Activated CD4-positive, alpha-beta T cell treated with anti-CD3 and anti-CD28 coated beads, Interleukin-2, amount 50 U/mL, for 1 hour (primary cell): ENCODE measurements around the gene MTUS2.

ENCODE experiments used
- DNase-seq: peaks from one replicate; pipeline ENCODE4 v3.0.0-alpha.2; 2020

The MTUS2 gene

DNA sequence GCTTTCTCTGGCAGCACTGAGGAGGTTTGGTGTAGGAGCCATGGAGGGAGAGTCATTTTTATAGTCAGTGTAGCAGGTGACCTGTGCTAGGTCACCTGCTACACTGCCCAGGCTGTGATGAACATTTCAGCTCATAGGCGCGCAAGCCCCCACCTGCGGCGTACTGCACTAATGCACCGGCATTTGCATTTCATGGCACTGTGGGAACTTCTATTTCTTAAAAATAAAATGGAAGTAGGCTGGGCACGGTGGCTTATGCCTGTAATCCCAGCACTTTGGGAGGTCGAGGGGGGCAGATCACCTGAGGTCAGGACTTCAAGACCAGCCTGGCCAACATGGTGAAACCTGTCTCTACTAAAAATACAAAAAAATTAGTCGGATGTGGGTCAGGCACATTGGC, 674.4 kb downstream of the MTUS2 start:
- no peak for DNase-seq

DNA sequence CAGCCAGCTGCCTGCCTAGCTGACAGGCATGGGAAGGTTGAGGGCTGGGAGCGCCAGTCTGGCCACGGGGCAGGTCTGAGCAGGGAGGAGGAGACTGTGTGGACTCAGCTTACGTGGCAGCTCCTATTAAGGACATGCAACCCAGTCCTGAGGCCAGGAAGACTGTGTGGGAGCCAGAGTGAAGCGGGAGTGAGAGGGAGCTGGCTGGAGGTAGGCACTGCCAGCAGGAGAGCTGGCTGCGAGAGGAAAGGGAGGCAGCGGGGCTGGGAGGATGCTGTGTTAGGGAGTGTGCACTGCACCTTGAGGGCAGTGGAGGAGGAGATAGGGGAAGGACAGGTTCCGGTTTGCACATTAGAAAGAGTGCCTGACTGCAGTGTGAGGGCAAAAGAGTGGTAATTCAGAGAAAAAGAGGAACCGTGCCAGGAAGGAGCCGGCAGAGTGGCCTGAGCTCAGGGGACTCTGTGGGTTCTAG, 676.1 kb downstream of the MTUS2 start:
- DNase-seq: no peak

DNA sequence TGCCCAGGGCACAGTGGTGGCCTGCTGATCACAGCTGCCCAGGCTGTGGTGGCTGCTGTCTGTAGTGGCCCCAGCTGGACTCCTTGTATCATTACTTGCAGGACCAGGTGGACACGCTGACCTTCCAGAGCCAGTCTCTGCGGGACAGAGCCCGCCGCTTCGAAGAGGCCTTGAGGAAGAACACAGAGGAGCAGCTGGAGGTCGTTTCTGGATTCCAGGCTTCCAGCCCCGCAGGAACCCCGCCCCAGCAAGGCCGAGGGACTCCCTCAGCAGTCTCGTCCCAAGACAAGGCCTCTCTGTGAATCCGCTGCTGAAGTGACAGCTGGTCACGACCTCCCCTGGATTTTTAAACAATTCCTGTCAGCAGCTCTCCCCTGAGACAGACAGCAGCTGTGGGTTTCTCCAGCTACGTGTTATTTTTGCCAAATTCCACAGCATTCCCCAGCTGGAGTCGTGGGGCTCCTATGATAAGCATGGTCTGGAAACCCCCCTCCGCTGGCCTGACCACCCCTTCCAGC, 677.1 kb downstream of the MTUS2 start:
- no peak for DNase-seq

DNA sequence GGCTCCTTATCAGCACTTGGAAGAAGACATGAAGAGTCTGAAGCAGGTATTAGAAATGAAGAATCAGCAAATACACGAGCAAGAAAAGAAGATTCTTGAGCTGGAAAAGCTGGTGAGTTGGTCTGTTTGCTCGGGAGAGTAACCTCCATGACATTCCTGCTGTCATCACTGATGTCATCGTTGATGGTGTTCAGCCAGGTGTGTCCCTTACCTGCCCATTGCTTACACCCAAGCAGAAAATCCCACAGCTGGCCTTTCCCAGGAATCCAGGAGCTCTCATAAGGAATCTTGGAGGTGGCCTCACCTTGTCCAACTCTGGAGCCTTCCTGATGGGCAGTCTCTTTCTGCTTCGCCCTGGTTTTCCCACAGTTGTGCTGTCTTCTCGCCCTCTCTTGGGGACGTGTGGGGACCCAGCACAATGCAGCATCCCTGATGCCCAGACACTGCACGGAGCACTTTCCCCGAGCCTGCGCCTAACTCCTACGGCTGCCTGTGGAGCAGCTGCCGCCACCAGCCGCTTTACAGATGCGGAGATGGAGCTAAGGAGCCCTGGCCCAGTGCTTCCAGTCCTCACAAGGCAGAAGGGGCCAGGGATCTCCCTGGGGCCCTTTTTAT, 678.4 kb downstream of the MTUS2 start:
- DNase-seq: no peak

DNA sequence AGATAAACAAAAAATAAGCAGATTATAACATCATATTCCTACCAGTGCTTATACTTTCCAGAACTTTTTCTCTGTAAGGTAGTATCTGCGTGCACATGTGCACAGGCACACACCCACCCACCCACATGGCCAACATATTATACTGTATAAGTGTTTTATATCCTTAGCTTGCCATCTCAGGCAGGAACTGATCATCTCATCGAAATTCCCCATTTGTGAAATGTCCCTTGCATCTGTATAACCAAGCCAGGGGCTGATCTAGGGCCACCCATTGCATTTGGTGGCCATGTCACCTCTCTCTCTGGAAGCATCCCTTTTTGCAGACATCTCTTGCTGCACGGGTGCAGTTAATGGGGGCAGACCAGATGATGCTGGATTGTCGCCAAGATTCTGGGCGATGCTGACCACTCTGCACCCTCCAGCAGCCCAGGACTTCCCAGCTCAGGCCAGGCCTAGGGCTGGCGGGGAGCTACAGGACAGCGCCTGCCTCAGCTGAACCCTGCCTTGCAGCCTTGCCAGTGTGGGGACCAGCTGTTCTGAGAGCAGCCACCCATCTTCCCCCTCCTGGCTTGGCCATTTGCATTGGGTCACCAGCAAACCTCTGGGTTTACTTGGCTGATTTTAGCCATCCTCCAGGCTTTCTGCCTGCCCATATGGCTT, 679.5 kb downstream of the MTUS2 start:
- no peak for DNase-seq

DNA sequence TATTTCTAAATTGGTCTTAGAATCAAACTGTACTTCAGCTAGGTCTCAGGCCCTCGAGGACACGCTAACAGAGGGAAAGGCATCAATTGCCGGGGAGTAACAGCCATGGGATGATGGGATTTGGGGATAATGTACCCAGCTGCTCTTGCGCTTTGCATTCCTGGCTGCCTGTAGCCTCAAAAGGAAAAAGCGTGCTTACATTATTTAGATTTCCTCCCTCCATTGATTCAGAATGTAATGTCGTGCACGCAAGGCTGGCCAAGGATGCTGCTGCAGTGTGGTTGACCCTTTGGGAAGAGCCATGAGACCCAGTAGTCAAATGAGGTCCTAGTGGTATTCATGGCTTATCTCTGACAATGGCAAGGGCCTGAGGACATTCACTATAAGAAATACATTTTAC, 680.2 kb downstream of the MTUS2 start:
- DNase-seq: no peak

DNA sequence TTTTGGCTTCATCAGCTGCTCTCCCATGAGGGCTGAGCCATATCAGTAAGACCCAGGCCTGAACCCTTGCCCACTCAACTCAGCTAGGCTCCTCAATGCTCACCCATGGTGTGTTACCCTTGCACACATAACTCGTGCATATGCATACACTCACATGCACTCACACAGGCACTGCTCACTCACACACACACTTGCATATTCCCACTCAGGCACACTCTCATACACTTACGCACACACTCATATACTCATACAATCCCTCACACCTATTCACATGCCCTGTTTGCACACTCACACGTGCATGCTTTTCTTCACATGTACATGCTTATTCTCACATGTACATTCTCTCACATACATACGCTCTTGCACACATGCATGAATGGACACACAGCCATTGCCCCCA, 681.5 kb downstream of the MTUS2 start:
- DNase-seq: no peak

DNA sequence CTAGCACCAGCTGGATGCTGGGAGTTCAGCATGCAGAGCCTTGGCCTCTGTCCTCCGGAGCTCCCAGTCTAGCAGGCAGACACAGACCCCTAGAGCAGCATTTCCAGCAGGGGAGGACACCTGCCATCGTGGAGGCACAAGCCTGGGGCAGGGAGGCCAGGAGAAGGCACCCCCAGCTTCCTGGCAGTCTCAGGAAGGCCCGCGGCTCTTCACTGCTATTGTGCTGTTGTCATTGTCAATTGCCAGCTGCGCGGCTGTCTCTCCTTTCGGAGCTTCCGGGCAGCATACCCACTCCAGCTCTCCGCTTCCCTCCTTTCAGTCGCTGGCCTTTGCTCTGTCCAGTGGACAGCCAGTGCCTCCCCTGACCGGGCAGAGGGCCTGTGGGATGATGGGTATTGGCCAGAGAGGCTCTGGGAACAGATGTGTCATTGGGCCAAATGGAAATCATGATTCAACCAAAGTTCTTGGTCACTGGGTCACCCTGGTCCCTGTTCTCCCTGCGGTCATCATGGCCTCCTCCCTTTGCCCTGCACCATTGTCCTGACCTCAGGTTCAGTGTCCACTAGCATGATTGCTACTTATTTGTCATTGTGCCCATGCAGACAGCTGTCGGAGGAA, 682.4 kb downstream of the MTUS2 start:
- no peak for DNase-seq

DNA sequence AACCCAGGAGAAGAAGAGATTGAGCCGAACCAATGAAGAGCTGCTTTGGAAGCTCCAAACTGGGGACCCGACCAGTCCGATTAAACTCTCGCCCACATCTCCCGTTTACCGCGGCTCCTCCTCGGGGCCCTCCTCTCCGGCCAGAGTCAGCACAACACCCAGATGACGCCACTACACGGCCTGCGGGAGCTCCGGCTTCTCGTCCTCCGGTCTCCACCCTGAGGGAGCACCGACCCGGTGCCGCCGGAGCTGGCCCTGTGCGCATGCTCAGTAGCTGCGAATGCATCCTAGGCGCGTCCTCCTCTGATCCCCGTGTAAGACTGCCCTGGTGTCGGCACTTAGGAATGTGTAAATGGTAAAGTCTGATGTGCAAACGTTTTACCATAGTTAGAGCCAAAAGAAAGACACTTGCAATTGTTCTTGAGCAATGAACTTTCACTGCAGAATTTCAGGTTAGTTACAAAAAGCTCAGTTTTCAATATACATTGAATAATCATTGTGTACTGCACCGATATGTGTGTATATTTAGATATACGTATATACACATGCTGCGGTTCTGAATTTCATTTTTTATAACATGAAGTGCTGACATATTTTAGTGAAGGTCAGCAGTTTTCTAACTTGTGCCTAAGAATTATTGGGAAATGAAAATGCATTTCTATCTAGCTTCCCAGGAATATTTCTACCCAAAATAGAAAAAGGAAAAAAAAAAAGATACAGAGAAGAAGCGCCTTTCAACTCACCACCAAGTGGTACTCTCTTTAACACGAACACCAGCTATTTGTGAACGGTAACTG, 683.1 kb downstream of the MTUS2 start:
- DNase-seq: no peak

DNA sequence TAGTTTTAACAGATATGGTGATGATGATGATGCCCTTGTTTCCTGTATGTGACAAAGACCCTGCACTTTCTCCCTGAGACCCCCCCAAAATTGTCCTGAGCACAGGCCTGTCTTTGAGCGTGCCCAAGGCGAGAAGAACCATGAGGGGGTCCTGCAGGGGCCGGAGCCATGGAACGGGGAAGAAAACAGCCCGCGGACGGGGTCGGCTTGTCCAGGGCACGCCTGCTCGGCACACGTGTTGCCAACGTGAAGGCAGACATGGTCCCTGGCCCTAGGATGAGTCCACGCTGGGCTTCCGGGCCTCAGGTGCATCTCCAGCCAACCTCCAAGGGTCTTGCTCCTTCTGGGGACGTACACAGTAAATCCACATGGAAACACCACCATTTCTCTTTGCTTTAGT, 684.6 kb downstream of the MTUS2 start:
- DNase-seq: no peak

DNA sequence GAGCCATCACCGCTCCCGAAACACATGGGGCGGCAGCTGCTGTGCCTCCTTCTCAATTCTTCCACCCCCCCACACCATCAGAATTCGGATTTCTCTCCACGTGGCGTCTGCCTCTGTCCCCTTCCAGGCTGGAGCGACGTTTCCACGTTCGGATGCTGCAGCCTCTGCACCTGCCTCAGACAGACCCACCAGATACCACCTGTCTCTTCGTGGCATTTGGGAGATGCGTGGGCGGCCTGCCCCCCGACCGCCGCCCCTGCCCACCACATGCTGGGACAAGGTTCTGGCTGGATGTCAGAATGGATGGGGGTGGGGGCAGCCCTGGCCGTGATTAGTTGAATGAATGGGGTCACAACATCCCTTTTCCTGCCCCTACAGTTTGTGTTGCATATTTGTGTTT, 685.4 kb downstream of the MTUS2 start:
- no peak for DNase-seq

DNA sequence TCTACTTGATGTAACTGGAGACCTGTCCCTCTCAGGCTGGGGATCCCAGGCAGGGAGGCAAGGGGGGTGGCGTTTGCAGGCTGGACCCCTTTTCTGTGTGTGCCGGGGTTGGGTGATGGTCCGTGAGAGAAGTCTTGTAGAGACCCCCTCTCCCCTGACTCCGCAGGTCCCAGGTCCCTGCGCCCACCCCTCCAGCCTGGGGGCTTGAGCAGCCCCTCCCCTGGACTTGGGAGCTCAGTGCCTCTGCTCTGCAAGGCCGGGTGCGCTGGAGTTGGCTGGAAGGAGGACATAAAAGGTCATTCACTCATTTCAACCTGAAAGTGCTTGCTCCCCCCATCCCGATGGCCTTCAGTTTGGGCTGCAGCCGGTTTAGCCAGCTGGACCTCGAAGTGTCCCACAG, 685.8 kb downstream of the MTUS2 start:
- no peak for DNase-seq

DNA sequence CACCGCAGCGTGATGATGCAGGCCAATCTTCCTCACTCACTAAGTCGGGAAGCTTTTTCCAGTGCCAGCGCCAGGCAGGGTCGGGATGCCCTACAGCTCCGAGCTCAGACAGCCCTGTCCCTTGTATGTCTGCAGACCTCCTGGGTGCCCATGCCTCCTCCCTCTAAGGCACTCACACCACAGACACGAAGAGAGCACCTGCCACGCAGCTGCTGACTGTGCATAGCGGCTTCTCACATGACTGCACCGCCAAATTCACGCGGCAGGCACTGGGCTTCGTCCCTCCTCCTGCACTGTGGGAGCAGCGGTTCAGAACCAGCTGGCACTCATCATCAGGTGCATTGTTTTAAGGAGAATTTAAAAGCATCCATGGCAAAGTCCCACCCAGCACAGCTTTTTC, 687.2 kb downstream of the MTUS2 start:
- no peak for DNase-seq

DNA sequence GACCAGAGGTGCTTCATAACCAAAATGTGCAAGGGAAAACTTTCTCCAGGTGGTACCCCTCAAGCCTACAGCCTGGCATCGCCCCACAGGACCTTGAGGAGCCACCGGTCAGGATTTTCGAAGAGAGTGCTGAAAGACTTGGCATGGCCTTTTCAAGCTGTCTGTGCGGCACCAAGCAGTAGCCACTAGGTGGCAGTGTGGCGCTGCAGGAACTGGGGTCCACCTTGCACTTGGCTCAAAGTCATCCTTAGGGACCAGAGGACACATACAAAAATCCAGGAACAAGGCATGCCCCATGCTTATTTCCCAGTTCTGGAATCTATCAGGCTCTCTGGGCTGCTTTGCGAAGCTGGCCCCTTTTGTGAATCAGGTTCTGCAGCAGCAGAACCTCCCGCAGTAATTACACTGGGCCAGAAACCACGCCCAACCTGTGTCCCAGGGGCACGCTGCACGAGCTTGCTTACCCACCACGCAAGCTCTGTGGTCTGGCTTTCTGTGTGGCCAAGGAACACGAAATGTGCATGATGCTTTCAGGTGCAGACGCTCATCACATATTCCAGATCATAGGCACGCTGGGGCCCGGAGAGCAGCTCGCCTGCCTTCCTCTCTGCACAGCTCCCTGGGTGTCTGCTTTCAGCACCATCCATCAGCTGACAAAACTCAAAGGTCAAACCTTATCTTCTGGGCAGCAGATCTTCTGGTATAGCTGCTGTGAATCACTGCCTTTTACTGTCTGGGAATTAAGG, 688.2 kb downstream of the MTUS2 start:
- DNase-seq: peak; percentile 75

DNA sequence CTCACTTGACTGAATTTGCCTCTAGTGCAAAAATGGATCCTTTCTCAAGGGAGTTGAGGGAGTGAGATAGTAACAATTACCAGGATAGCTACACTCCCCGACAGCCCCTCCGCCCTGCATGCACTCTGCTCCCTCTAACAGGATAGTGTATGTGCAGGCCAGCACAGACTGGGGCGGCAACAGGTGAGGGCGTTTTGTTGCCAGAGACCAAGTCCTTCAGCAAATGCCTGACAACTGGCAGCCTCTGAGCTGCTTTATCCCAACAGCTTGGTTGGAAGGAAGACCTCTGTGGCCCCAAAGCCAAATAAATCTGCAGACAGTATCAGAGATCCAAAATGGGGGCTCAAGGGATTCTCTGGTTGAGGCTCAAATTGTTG, 688.7 kb downstream of the MTUS2 start:
- DNase-seq: no peak

DNA sequence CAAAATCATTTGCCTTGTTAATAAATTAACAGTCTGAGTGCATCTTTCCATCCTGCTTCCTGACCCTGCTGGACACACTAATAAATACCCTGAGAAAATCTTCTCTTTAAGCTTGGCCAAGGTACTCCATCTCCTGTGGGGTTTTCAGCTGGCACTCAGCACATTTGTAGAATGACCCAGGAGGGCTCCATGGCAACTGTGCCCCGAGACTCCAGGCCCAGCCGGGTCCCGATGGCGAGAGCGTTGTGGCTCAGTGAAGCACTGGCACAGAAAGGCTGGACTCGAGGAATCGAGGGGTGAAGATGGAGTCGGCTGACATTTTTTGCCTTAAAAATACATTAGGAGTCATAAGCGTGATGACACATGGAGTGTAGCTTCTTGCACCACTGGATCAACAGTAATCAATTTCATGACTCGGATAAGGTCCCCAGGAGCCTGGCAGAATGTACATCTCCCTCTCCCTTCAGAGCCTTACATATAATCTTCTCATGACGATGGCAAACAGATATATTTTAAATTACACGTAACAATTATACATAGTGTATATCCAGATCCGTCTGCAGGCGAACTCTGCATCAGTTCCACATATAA, 690.0 kb downstream of the MTUS2 start:
- no peak for DNase-seq

DNA sequence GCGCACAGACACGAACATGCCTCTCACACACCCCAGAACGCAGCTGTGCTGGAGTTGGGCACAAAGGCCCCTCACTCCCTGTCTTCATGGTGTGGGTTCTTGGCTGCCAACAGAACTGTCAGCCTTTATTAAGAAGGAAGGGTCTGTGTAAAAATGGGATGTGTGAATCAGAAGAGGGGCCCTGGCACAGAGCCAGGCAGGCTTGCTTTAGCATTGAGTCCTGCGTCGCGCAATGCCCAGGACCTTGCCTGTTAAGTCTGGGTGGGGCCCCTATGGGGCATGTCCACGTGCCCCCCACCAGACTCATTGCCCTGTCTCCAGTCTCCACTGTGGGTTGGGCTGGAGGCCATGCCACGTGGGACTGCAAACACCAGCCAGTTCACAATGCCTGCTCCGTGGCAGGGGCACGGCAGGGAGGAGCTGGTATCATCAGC, 690.5 kb downstream of the MTUS2 start:
- no peak for DNase-seq

DNA sequence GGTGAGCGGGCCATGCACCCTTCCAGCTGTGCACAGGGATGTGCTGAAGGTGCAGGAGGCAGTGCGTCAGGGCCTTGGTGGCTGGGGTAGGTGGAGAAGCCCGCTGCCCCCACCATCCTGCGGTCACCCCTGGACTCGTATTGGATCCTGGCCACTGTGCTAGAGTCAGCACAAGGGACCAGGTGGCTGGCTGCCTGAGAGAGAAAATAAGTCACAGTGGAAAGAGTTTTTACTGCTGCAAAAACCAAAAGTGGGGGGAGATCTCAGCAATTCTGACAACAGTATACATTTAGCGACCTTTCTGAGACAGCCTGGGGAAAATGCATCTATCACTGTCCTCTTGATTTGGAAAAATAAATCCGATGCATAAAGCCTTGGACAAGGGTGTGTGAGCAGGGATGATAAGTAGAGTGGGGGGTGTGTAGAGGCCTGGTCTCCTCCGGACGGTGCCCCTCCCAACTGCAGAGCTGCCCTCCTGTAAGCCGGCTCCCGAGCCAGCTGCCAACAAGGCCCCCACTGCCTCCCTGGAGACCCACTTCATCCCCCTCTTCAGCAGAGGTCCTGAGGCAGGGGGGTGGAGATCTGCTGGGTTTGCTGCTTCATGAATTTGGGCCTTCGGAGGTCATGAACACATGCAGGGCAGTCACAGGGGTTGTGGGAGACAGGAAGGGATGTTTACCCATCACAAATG, 691.1 kb downstream of the MTUS2 start:
- no peak for DNase-seq

DNA sequence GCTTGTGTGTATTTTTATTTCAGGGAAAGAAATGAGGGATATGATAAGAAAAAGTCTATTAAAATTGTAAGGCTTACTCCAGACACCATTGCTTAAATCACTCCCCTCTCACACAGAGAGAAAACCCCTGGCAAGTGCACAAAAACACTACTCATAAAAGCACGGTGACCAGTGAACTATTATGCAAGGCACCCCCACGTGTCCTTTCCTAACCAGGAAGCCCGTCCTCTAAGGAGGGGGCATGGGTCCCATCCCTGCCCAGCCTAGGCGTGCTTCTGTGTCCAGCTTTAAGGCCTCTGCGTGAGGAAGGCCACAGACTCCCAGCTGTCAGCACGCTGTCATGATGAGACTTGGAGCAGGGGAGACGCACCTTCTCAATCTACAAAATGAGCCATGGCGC, 691.8 kb downstream of the MTUS2 start:
- DNase-seq: no peak

DNA sequence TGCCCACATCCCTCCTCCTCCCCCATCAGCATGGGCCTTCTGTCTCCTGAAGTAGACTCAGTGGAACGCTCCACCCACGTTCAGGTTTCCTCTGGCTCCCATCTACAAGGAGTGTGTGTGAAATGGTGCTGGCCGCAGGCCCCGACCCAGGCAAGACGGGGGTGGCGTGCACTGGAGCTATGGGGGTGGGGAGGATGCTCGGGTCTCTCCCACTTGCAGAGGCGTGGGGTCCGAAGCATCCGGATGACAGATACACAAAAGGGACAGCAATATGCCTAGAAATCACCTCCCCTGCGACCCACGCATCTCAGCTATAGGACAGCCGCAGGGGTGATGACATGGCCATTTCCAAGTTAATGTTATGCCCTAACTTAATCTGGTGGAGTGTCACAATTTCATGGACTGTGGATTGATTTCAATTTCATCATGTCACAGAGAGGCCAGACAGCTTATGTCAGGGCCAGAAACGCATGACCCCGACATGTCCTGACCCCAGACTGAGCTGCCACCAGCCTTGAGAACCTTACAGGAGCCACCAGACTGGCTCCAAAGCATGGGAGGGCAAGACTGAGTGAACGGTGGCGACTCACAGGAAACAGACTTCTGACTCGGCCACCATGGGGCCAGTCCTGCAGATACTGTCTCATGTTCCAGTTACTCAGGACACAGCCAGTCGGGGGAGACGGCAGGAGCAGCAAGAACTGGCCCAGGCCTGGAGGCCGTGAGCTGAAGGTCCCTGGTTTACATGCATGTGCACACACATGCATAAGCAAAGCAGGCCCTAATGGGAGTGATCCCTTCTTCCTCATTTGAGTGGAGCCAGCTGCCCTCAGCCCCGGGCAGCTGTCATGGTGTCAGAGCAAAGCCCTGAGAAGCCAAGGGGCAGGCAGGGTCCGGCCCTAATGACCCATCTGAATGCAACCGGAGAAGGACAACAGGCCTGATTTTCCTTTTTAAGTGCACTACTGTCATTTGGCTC, 693.2 kb downstream of the MTUS2 start:
- no peak for DNase-seq
